Liver (tissue), 2 donors: ENCODE data around the gene STK17A.
"Not testable (repeated sequence)": the region's sequence is repeated elsewhere in the genome, so short reads cannot be mapped to it uniquely, and the experiment has no call there.

Experiments used
- TF ChIP-seq, protein P1 (sequence below): IDR thresholded peaks from 2 replicates; pipeline ENCODE4 v1.6.1; 2016; ENCODE audit warnings: antibody characterized with exemption, mild to moderate bottlenecking
- TF ChIP-seq, protein P2 (sequence below): fragments of 150-350 bp; IDR thresholded peaks from 2 replicates; pipeline ENCODE4 v1.5.1; 2017; ENCODE audit warnings: improper control_type of control experiment, low read depth, low read length; ENCODE audit not compliant: missing input control
- donor health status: healthy.

DNA sequence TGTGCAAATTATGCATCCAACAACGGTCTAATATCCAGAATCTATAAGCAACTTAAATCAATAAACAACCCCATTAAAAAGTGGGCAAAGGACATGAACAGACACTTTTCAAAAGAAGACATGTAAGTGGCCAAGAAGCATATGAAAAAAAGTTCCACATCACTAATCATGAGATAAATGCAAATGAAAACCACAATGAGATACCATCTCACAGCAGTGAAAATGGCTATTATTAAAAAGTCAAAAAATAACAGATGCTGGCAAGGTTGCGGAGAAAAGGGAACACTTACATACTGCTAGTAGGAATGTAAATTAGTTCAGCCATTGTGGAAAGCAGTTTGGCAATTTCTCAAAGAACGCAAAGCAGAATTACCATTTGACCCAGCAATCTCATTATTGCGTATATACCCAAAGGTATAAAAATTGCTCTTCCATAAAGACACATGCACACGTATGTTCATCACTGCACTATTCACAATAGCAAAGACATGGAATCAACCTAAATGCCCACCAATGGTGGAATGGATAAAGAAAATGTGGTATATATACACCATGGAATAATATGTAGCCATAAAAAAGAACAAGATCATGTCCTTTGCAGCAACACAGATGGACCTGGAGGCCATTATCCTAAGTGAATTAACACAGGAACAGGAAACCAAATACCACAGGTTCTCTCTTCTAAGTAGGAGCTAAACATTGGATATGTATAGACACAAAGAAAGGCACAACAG lies 90.5 kb downstream of the STK17A start:
- TF ChIP-seq, protein P1, sequence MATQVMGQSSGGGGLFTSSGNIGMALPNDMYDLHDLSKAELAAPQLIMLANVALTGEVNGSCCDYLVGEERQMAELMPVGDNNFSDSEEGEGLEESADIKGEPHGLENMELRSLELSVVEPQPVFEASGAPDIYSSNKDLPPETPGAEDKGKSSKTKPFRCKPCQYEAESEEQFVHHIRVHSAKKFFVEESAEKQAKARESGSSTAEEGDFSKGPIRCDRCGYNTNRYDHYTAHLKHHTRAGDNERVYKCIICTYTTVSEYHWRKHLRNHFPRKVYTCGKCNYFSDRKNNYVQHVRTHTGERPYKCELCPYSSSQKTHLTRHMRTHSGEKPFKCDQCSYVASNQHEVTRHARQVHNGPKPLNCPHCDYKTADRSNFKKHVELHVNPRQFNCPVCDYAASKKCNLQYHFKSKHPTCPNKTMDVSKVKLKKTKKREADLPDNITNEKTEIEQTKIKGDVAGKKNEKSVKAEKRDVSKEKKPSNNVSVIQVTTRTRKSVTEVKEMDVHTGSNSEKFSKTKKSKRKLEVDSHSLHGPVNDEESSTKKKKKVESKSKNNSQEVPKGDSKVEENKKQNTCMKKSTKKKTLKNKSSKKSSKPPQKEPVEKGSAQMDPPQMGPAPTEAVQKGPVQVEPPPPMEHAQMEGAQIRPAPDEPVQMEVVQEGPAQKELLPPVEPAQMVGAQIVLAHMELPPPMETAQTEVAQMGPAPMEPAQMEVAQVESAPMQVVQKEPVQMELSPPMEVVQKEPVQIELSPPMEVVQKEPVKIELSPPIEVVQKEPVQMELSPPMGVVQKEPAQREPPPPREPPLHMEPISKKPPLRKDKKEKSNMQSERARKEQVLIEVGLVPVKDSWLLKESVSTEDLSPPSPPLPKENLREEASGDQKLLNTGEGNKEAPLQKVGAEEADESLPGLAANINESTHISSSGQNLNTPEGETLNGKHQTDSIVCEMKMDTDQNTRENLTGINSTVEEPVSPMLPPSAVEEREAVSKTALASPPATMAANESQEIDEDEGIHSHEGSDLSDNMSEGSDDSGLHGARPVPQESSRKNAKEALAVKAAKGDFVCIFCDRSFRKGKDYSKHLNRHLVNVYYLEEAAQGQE: not testable (repeated sequence)
- TF ChIP-seq, protein P2, sequence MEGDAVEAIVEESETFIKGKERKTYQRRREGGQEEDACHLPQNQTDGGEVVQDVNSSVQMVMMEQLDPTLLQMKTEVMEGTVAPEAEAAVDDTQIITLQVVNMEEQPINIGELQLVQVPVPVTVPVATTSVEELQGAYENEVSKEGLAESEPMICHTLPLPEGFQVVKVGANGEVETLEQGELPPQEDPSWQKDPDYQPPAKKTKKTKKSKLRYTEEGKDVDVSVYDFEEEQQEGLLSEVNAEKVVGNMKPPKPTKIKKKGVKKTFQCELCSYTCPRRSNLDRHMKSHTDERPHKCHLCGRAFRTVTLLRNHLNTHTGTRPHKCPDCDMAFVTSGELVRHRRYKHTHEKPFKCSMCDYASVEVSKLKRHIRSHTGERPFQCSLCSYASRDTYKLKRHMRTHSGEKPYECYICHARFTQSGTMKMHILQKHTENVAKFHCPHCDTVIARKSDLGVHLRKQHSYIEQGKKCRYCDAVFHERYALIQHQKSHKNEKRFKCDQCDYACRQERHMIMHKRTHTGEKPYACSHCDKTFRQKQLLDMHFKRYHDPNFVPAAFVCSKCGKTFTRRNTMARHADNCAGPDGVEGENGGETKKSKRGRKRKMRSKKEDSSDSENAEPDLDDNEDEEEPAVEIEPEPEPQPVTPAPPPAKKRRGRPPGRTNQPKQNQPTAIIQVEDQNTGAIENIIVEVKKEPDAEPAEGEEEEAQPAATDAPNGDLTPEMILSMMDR: not testable (repeated sequence)
